ENCODE measurements around the gene GABBR2. TPM values are rescaled to one million over a fixed set of nuclear protein-coding genes. Genes with fewer than 3 reads are reported as not detected.

GABBR2 gene
- total RNA-seq, 1 experiment from 2014 or later, result 6.3 TPM

GRCh38 chr9:98404237-98404636 is 304.5 kb downstream of the GABBR2 start:
- intact Hi-C loops (cut with micrococcal nuclease; ENCODE audit: unreplicated experiment) (no loop called here), in situ Hi-C loops (cut with HindIII; ENCODE audit: low pct_unique_long_range_greater_than_20kb, low sequenced_read_pairs) (no loop called here)
- POLR2A ChIA-PET, result interaction anchor here (0.7 kb wide), 1 partner anchor 1697 kb away, joined by 4 read pairs; no protein-coding TSS in a partner anchor
- H3K4me1 ChIP-seq (ENCODE audit: control insufficient read depth, insufficient read depth, low read length), result no peaks in the 10 kb centered on the region
- BruUV-seq (replicated peaks), result no TSS peak
- no peak overlapping the region for H3K27ac ChIP-seq (ENCODE audit: low read length)
- ATAC-seq (no peak), DNase-seq (ENCODE audit: low read depth, low spot score) (no peak)
- H3K36me3 ChIP-seq (ENCODE audit: control insufficient read depth, insufficient read depth, low read length), result no peaks in the 10 kb centered on the region
- TF ChIP-seq, protein P1, sequence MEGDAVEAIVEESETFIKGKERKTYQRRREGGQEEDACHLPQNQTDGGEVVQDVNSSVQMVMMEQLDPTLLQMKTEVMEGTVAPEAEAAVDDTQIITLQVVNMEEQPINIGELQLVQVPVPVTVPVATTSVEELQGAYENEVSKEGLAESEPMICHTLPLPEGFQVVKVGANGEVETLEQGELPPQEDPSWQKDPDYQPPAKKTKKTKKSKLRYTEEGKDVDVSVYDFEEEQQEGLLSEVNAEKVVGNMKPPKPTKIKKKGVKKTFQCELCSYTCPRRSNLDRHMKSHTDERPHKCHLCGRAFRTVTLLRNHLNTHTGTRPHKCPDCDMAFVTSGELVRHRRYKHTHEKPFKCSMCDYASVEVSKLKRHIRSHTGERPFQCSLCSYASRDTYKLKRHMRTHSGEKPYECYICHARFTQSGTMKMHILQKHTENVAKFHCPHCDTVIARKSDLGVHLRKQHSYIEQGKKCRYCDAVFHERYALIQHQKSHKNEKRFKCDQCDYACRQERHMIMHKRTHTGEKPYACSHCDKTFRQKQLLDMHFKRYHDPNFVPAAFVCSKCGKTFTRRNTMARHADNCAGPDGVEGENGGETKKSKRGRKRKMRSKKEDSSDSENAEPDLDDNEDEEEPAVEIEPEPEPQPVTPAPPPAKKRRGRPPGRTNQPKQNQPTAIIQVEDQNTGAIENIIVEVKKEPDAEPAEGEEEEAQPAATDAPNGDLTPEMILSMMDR (IDR thresholded peaks at IDR 0.05), result no peak
- TF ChIP-seq SIN3A (IDR thresholded peaks at IDR 0.05; ENCODE audit: borderline replicate concordance, insufficient read depth, low read depth, low read length), result no peak
- TF ChIP-seq POLR2AphosphoS5 (IDR thresholded peaks at IDR 0.05; ENCODE audit: low read depth, low read length), result no peak
- no peak for TF ChIP-seq REST (IDR thresholded peaks at IDR 0.05; ENCODE audit: insufficient read depth in 1 of 2, low read depth in 2 of 2, low read length in 1 of 2)
- TF ChIP-seq TCF7L2 (IDR thresholded peaks at IDR 0.05; ENCODE audit: low read depth, low read length), result no peak
- H3K27me3 ChIP-seq (ENCODE audit: control insufficient read depth, insufficient read depth, low read length), result no peaks in the 10 kb centered on the region
- CTCF ChIA-PET, result no interaction called here
- no peaks in the 10 kb centered on the region for H3K9me3 ChIP-seq (ENCODE audit: control insufficient read depth, insufficient read depth, low read depth, low read length)
- no peak overlapping the region for H3K4me3 ChIP-seq (ENCODE audit: low read depth in 2 of 2, low read length in 2 of 2)

DNA sequence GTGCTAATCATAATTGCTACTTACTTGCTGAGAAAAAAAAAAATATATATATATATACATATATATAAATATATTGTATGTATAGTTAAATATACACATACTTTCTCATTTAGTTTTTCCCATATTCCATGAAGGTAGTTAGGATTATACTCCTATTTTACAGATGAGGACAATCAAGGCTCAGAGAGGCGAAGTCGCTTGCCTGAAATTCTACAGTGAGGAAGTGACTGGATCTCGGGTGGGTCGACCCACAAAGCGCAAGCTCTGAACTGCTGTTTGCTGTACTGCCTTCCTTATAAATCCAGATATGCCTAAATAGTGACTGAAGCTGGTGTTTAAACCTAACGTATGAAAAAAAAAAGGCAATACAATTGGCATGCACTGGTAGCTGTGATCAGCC is 305.0 kb downstream of the GABBR2 start:
- POLR2A ChIA-PET, result no interaction called here
- no peaks in the 10 kb centered on the region for H3K27me3 ChIP-seq (ENCODE audit: control insufficient read depth, insufficient read depth, low read length)
- H3K36me3 ChIP-seq (ENCODE audit: control insufficient read depth, insufficient read depth, low read length), result no peaks in the 10 kb centered on the region
- DNase-seq (ENCODE audit: low read depth, low spot score), result no peak
- BruUV-seq (replicated peaks), result no TSS peak
- H3K4me3 ChIP-seq (ENCODE audit: low read depth in 2 of 2, low read length in 2 of 2), result no peak overlapping the region
- H3K4me1 ChIP-seq (ENCODE audit: control insufficient read depth, insufficient read depth, low read length), result no peaks in the 10 kb centered on the region
- in situ Hi-C loops (cut with HindIII; ENCODE audit: low pct_unique_long_range_greater_than_20kb, low sequenced_read_pairs) (no loop called here), intact Hi-C loops (cut with micrococcal nuclease; ENCODE audit: unreplicated experiment) (no loop called here)
- ATAC-seq, result no peak
- CTCF ChIA-PET, result no interaction called here
- TF ChIP-seq, protein P1 (IDR thresholded peaks at IDR 0.05), result no peak
- no peak for TF ChIP-seq TCF7L2 (IDR thresholded peaks at IDR 0.05; ENCODE audit: low read depth, low read length)
- no peak for TF ChIP-seq POLR2AphosphoS5 (IDR thresholded peaks at IDR 0.05; ENCODE audit: low read depth, low read length)
- no peak for TF ChIP-seq SIN3A (IDR thresholded peaks at IDR 0.05; ENCODE audit: borderline replicate concordance, insufficient read depth, low read depth, low read length)
- no peak for TF ChIP-seq REST (IDR thresholded peaks at IDR 0.05; ENCODE audit: insufficient read depth in 1 of 2, low read depth in 2 of 2, low read length in 1 of 2)
- H3K9me3 ChIP-seq (ENCODE audit: control insufficient read depth, insufficient read depth, low read depth, low read length), result no peaks in the 10 kb centered on the region
- H3K27ac ChIP-seq (ENCODE audit: low read length), result no peak overlapping the region
